ENCODE data around the gene MOB1B. TPM values are rescaled to one million over a fixed set of nuclear protein-coding genes. Genes with fewer than 3 reads are reported as not detected.

MOB1B gene
- total and polyA plus RNA-seq, 10 of the 15 experiments (the other 5 are each of a cell fraction or from before 2014, with no cell fraction given), result 1.9 to 11.4 (median 6.1) TPM

DNA sequence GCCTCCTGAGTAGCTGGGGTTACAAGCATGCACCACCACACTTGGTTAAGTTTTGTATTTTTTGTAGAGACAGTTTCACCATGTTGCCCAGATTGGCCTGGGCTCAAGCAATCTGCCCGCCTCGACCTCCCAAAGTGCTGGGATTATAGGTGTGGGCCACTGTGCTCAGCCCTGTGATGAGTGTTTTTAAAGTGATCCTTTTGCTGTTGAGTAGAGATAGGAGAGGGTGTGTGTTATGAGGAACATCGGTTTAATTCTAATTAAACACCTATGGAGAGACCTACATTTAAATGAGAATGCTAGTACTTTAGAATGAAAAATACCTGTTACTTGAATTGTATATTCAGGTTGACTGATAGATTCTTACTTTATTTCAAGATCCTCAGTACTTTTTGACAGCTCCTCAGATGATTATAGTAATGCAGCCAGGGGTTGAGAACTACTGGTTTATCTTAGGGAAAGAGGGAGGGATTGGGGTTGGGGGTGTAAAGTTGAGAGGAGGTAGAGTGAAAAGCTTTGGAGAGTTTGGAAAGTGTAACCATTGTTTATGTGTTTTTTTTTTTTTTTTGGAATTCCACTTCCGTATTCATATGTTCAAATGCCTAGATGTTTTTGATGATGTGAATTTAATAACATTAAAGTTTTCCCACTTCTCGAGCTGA, 54.5 kb downstream of the MOB1B start:
- TF ChIP-seq, protein P1, sequence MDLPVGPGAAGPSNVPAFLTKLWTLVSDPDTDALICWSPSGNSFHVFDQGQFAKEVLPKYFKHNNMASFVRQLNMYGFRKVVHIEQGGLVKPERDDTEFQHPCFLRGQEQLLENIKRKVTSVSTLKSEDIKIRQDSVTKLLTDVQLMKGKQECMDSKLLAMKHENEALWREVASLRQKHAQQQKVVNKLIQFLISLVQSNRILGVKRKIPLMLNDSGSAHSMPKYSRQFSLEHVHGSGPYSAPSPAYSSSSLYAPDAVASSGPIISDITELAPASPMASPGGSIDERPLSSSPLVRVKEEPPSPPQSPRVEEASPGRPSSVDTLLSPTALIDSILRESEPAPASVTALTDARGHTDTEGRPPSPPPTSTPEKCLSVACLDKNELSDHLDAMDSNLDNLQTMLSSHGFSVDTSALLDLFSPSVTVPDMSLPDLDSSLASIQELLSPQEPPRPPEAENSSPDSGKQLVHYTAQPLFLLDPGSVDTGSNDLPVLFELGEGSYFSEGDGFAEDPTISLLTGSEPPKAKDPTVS (IDR thresholded peaks at IDR 0.05; ENCODE audit: low read depth, low read length), result no peak
- TF ChIP-seq FOS (IDR thresholded peaks at IDR 0.05; ENCODE audit: borderline replicate concordance, extremely low read depth, insufficient read length), result no peak
- no peak for TF ChIP-seq KDM1A (IDR thresholded peaks at IDR 0.05; ENCODE audit: borderline replicate concordance)
- TF ChIP-seq NR2F1 (conservative IDR thresholded peaks at IDR 0.05), result no peak
- TF ChIP-seq HDAC6 (IDR thresholded peaks at IDR 0.05; ENCODE audit: unreplicated experiment), result no peak
- TF ChIP-seq BRCA1 (IDR thresholded peaks at IDR 0.05; ENCODE audit: low read depth, low read length), result no peak
- TF ChIP-seq NFIC (IDR thresholded peaks at IDR 0.05; ENCODE audit: low read depth, low read length), result no peak
- no peak for TF ChIP-seq ZNF207 (IDR thresholded peaks at IDR 0.05; ENCODE audit: borderline replicate concordance)
- no peak for TF ChIP-seq FOXK2 (IDR thresholded peaks at IDR 0.05)
- no peak for TF ChIP-seq STAT1 (conservative IDR thresholded peaks at IDR 0.05)
- TF ChIP-seq, protein P2, sequence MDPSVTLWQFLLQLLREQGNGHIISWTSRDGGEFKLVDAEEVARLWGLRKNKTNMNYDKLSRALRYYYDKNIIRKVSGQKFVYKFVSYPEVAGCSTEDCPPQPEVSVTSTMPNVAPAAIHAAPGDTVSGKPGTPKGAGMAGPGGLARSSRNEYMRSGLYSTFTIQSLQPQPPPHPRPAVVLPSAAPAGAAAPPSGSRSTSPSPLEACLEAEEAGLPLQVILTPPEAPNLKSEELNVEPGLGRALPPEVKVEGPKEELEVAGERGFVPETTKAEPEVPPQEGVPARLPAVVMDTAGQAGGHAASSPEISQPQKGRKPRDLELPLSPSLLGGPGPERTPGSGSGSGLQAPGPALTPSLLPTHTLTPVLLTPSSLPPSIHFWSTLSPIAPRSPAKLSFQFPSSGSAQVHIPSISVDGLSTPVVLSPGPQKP (IDR thresholded peaks at IDR 0.05; ENCODE audit: low read depth, low read length), result no peak
- no peak for TF ChIP-seq ZSCAN29 (IDR thresholded peaks at IDR 0.05)
- TF ChIP-seq KAT2A (conservative IDR thresholded peaks at IDR 0.05; ENCODE audit: control insufficient read depth, low read depth, low read length), result no peak
- TF ChIP-seq, protein P3, sequence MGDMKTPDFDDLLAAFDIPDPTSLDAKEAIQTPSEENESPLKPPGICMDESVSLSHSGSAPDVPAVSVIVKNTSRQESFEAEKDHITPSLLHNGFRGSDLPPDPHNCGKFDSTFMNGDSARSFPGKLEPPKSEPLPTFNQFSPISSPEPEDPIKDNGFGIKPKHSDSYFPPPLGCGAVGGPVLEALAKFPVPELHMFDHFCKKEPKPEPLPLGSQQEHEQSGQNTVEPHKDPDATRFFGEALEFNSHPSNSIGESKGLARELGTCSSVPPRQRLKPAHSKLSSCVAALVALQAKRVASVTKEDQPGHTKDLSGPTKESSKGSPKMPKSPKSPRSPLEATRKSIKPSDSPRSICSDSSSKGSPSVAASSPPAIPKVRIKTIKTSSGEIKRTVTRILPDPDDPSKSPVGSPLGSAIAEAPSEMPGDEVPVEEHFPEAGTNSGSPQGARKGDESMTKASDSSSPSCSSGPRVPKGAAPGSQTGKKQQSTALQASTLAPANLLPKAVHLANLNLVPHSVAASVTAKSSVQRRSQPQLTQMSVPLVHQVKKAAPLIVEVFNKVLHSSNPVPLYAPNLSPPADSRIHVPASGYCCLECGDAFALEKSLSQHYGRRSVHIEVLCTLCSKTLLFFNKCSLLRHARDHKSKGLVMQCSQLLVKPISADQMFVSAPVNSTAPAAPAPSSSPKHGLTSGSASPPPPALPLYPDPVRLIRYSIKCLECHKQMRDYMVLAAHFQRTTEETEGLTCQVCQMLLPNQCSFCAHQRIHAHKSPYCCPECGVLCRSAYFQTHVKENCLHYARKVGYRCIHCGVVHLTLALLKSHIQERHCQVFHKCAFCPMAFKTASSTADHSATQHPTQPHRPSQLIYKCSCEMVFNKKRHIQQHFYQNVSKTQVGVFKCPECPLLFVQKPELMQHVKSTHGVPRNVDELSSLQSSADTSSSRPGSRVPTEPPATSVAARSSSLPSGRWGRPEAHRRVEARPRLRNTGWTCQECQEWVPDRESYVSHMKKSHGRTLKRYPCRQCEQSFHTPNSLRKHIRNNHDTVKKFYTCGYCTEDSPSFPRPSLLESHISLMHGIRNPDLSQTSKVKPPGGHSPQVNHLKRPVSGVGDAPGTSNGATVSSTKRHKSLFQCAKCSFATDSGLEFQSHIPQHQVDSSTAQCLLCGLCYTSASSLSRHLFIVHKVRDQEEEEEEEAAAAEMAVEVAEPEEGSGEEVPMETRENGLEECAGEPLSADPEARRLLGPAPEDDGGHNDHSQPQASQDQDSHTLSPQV (IDR thresholded peaks at IDR 0.05), result no peak
- TF ChIP-seq TCF3 (IDR thresholded peaks at IDR 0.05; ENCODE audit: borderline replicate concordance, insufficient read depth, low read depth, low read length), result no peak
- TF ChIP-seq PML (IDR thresholded peaks at IDR 0.05; ENCODE audit: low read length), result no peak
- TF ChIP-seq IKZF1 (conservative IDR thresholded peaks at IDR 0.05), result no peak
- TF ChIP-seq SP1 (IDR thresholded peaks at IDR 0.05; ENCODE audit: low read depth, low read length), result no peak
- TF ChIP-seq ZBED1 (IDR thresholded peaks at IDR 0.05; ENCODE audit: borderline replicate concordance), result no peak
- TF ChIP-seq SIN3A (IDR thresholded peaks at IDR 0.05; ENCODE audit: low read depth, low read length), result no peak
- Histone ChIP-seq H3K9ac (ENCODE audit: control insufficient read depth, insufficient read depth, low read length) (no peak overlapping the region), H3K4me2 (ENCODE audit: control insufficient read depth, insufficient read depth) (no peak overlapping the region), H3K27me3 (replicated peaks in 1 of 2; ENCODE audit: control insufficient read depth in 2 of 2, insufficient read depth in 2 of 2, low read length in 1 of 2) (no peaks in the 10 kb centered on the region), H3K4me3 (no peak overlapping the region), H2AFZ (ENCODE audit: control insufficient read depth, low read depth, low read length) (no peak overlapping the region), H3K27ac (ENCODE audit: control insufficient read depth, insufficient read depth) (no peak overlapping the region), H4K20me1 (ENCODE audit: control insufficient read depth, insufficient read depth) (no peaks in the 10 kb centered on the region), H3K4me1 (ENCODE audit: control insufficient read depth, insufficient read depth, low read length) (no peaks in the 10 kb centered on the region), H3K36me3 (ENCODE audit: control insufficient read depth in 2 of 2, insufficient read depth in 2 of 2, low read length in 1 of 2) (no peaks in the 10 kb centered on the region; a peak in 1 of 4 replicates), H3K79me2 (ENCODE audit: control insufficient read depth, insufficient read depth, low read length) (no peaks in the 10 kb centered on the region), H3K9me3 (replicated peaks; ENCODE audit: control insufficient read depth, insufficient read depth, low read length) (no peaks in the 10 kb centered on the region)
- no peak for ATAC-seq
- POLR2A ChIA-PET, result no interaction called here
- SMC1A ChIA-PET (ENCODE audit: uncharacterized antibody, unreplicated experiment), result interaction anchor here (0.6 to 1.1 kb wide), 3 partner anchors 10 to 514 kb away, joined by 3 to 5 read pairs (median 4); no protein-coding TSS in a partner anchor
- CTCF ChIA-PET, result interaction anchor here (0.6 to 1.0 kb wide), 2 partner anchors 30 to 154 kb away, joined by 3 read pairs; no protein-coding TSS in a partner anchor
- intact Hi-C loops (cut with micrococcal nuclease; ENCODE audit: unreplicated experiment) (no loop called here), in situ Hi-C loops (cut with MboI) (no loop called here)
- RAD21 ChIA-PET (ENCODE audit: unreplicated experiment), result interaction anchor here (0.7 kb wide), 1 partner anchor 31 kb away, joined by 3 read pairs; no protein-coding TSS in a partner anchor
- BruUV-seq (replicated peaks), result no TSS peak
- FAIRE-seq, result no peak
- DNase-seq (ENCODE audit: low read depth, low spot score), result no peak
- 80% methylated on average over 5 of the region's 5 CpGs for WGBS (ENCODE audit: insufficient coverage, insufficient replicate concordance, low lambda C conversion rate, missing lambda C conversion rate)
